B cell (primary cell): ENCODE data around the gene LDHAL6A. TPM values are rescaled to one million over a fixed set of nuclear protein-coding genes. Genes with fewer than 3 reads are reported as not detected.

ENCODE experiments used
- ATAC-seq: fragments of 200-7000 bp; cut with Tn5 transposase; one replicate; pipeline ENCODE4 v1.10.0; 2021; ENCODE audit warnings: low read depth, mild to moderate bottlenecking, moderate number of reproducible peaks, moderate library complexity
- CTCF ChIA-PET: fragments of 350-600 bp; sonication (Branson Sonifier 250); formaldehyde crosslinking; loops from one replicate; lab custom pipeline; 2021; ENCODE audit warnings: antibody characterized with exemption, inconsistent platforms; lab: Charles Lee
- POLR2A ChIA-PET: fragments of 350-600 bp; sonication (Branson Sonifier 250); formaldehyde crosslinking; loops from one replicate; lab custom pipeline; 2021; ENCODE audit warnings: antibody characterized with exemption; lab: Charles Lee
- DNase-seq: peaks from one replicate; pipeline ENCODE4 v3.0.0; 2013
- H2AFZ ChIP-seq: 2 replicates; pipeline ENCODE4 v1.6.1; 2012; ENCODE audit warnings: mild to moderate bottlenecking, low read depth, low read length; ENCODE audit not compliant: insufficient read depth, poor library complexity, severe bottlenecking
- H3K27ac ChIP-seq, 2 donors: 1 replicate in 1 of 2; 2 replicates in 1 of 2; pipeline ENCODE4 v1.5.1; 2012 to 2013; ENCODE audit warnings: low read length in 2 of 2, mild to moderate bottlenecking in 2 of 2, moderate library complexity in 1 of 2
- H3K27me3 ChIP-seq, 4 experiments: fragments of 200-600 bp in 1 of 4; sonication (generic) in 1 of 4; replicated peaks in 1 of 4; 1 replicate in 2 of 4; 2 replicates in 2 of 4; pipeline versions ENCODE4 v1.6.1 to v1.7.0; 2013 to 2016; ENCODE audit warnings: low read length in 3 of 4, mild to moderate bottlenecking in 2 of 4, mixed read lengths in 1 of 4, moderate library complexity in 1 of 4; ENCODE audit not compliant: insufficient read depth in 4 of 4, control insufficient read depth in 3 of 4; ENCODE audit errors: control extremely low read depth in 1 of 4
- H3K36me3 ChIP-seq, 2 experiments: replicated peaks in 1 of 2; 1 replicate in 1 of 2; 2 replicates in 1 of 2; pipeline versions ENCODE4 v1.6.1 to v1.7.1; 2013; ENCODE audit warnings: low read length in 1 of 2; ENCODE audit not compliant: insufficient read depth in 2 of 2, control insufficient read depth in 1 of 2; ENCODE audit errors: control extremely low read depth in 1 of 2, extremely low read depth in 1 of 2
- H3K4me1 ChIP-seq, 2 donors: fragments of 200-600 bp in 1 of 2; sonication (generic) in 1 of 2; 1 replicate in 1 of 2; 2 replicates in 1 of 2; pipeline versions ENCODE4 v1.5.1 to v1.6.1; 2013 to 2017; ENCODE audit warnings: low read length in 2 of 2; ENCODE audit not compliant: control insufficient read depth in 2 of 2, insufficient read depth in 2 of 2
- H3K4me2 ChIP-seq: replicated peaks from 2 replicates; pipeline ENCODE3; 2012; ENCODE audit warnings: mild to moderate bottlenecking, low read depth, low read length; ENCODE audit not compliant: poor library complexity, severe bottlenecking
- H3K4me3 ChIP-seq, 5 experiments: fragments of 200-600 bp in 1 of 5; sonication (generic) in 1 of 5; 1 replicate in 3 of 5; 2 replicates in 2 of 5; pipeline versions ENCODE4 v1.5.1 to v1.7.0; 2011 to 2016; ENCODE audit warnings: low read length in 4 of 5, mild to moderate bottlenecking in 4 of 5, low read depth in 2 of 5, control low read depth in 1 of 5, moderate library complexity in 1 of 5; ENCODE audit not compliant: insufficient read depth in 1 of 5; ENCODE audit errors: control extremely low read depth in 1 of 5, extremely low read depth in 1 of 5
- H3K79me2 ChIP-seq: fragments of 200-600 bp; sonication (generic); one replicate; pipeline ENCODE4 v1.6.0; 2016; ENCODE audit warnings: low read length; ENCODE audit not compliant: control insufficient read depth, insufficient read depth
- H3K9ac ChIP-seq: fragments of 200-600 bp; sonication (generic); 2 replicates; pipeline ENCODE4 v1.6.1; 2017; ENCODE audit warnings: mild to moderate bottlenecking, low read length, moderate library complexity
- H3K9me3 ChIP-seq, 3 donors: one replicate each; pipeline versions ENCODE4 v1.6.1 to v1.7.1; 2013; ENCODE audit warnings: low read length in 2 of 3; ENCODE audit not compliant: control insufficient read depth in 2 of 3, insufficient read depth in 1 of 3; ENCODE audit errors: control extremely low read depth in 1 of 3
- H4K20me1 ChIP-seq: 2 replicates; pipeline ENCODE4 v1.6.0; 2012; ENCODE audit warnings: mild to moderate bottlenecking, low read length; ENCODE audit not compliant: insufficient read depth, control insufficient read depth, poor library complexity, severe bottlenecking
- H3K27ac Mint-ChIP-seq: one replicate; pipeline ENCODE4 v1.8.0; 2021; ENCODE audit warnings: mixed read lengths
- H3K27me3 Mint-ChIP-seq: one replicate; pipeline ENCODE4 v1.8.0; 2021; ENCODE audit warnings: mixed read lengths
- H3K4me1 Mint-ChIP-seq: one replicate; pipeline ENCODE4 v1.8.0; 2021; ENCODE audit warnings: mixed read lengths
- H3K4me3 Mint-ChIP-seq: one replicate; pipeline ENCODE4 v1.8.0; 2021; ENCODE audit warnings: mixed read lengths
- H3K9me3 Mint-ChIP-seq: one replicate; pipeline ENCODE4 v1.8.0; 2022; ENCODE audit warnings: mixed read lengths; ENCODE audit not compliant: insufficient read depth
- CTCF ChIP-seq: fragments of 200-600 bp; IDR thresholded peaks from one replicate; pipeline ENCODE4 v1.8.0; 2022; ENCODE audit warnings: antibody characterized with exemption, mild to moderate bottlenecking
- EZH2 ChIP-seq: IDR thresholded peaks from 2 replicates; pipeline ENCODE4 v1.6.1; 2012; ENCODE audit warnings: borderline replicate concordance, low read depth, mild to moderate bottlenecking, moderate library complexity, low read length; ENCODE audit not compliant: insufficient read depth, poor library complexity, severe bottlenecking
- WGBS: methylation state at CpG from one replicate; pipeline ENCODE4 v1.1.5; 2013; ENCODE audit warnings: missing lambda C conversion rate; ENCODE audit not compliant: insufficient coverage; 5-methylcytosine and 5-hydroxymethylcytosine counted together
- intact Hi-C: fragments of 100-400 bp; cut with micrococcal nuclease; formaldehyde crosslinking; loops from one replicate; pipeline ENCODE4 v1.10.0; 2022
- polyA plus RNA-seq: library from polyadenylated mRNA; depleted of rRNA; stranded (reverse); fragments of >200 nt; gene quantifications from 2 replicates; pipeline ENCODE4 v1.2.3, GENCODE V29; 2012
- total RNA-seq, 2 donors: library from RNA; stranded (reverse); fragments of 120-200 nt in 1 of 2; gene quantifications; 1 replicate in 1 of 2; 2 replicates in 1 of 2; pipeline versions ENCODE4 v1.2.3 to v1.2.4, GENCODE V29; 2013 to 2022

Gene LDHAL6A
- total and polyA plus RNA-seq, 2 donors (not counting 1 experiment from before 2014, with no cell fraction given) = 0.12 to 0.27 TPM

GRCh38 chr11:18501629-18502028 lies 46.0 kb downstream of the LDHAL6A start:
- Histone ChIP-seq H3K79me2 (peaks cover 3% of the 10 kb centered on the region), H3K9ac (no peak overlapping the region), H3K9me3 (no peaks in the 10 kb centered on the region), H2AFZ (no peak overlapping the region), H3K4me3 (no peak overlapping the region), H3K27me3 (no peaks in the 10 kb centered on the region), H4K20me1 (no peaks in the 10 kb centered on the region), H3K36me3 (peaks cover 8 to 77% of the 10 kb centered on the region in 2 experiments), H3K4me1 (no peaks in the 10 kb centered on the region), H3K27ac (no peak overlapping the region), H3K4me2 (no peak overlapping the region)
- no peaks in the 10 kb centered on the region for H3K9me3 Mint-ChIP-seq
- no peaks in the 10 kb centered on the region for H3K27me3 Mint-ChIP-seq
- no peak for TF ChIP-seq EZH2
- no peak for TF ChIP-seq CTCF
- ChIA-PET CTCF (no interaction called here), POLR2A (no interaction called here)
- no peak overlapping the region for H3K27ac Mint-ChIP-seq
- ATAC-seq (no peak), DNase-seq (no peak)
- no peaks in the 10 kb centered on the region for H3K4me1 Mint-ChIP-seq
- no peak overlapping the region for H3K4me3 Mint-ChIP-seq
- intact Hi-C loops = no loop called here
- WGBS = no CpG with 5 or more reads among the region's 1 CpG

GRCh38 chr11:18502352-18502751 lies 46.7 kb downstream of the LDHAL6A start:
- Mint-ChIP-seq H3K27me3 (no peaks in the 10 kb centered on the region), H3K4me1 (no peaks in the 10 kb centered on the region), H3K9me3 (no peaks in the 10 kb centered on the region), H3K27ac (no peak overlapping the region), H3K4me3 (no peak overlapping the region)
- peaks cover 3% of the 10 kb centered on the region for H3K79me2 ChIP-seq
- no peaks in the 10 kb centered on the region for H3K9me3 ChIP-seq
- H3K27me3 ChIP-seq = no peaks in the 10 kb centered on the region
- ChIA-PET CTCF (no interaction called here), POLR2A (interaction anchor here (0.6 kb wide), 1 partner anchor 22 kb away, joined by 7 read pairs; no protein-coding TSS in a partner anchor)
- H3K27ac ChIP-seq = no peak overlapping the region
- no peak overlapping the region for H2AFZ ChIP-seq
- no peaks in the 10 kb centered on the region for H3K4me1 ChIP-seq
- intact Hi-C loops = no loop called here
- DNase-seq = no peak
- ATAC-seq = no peak
- H3K4me3 ChIP-seq = no peak overlapping the region
- H3K9ac ChIP-seq = no peak overlapping the region
- TF ChIP-seq EZH2 = no peak
- TF ChIP-seq CTCF = no peak
- peaks cover 8 to 79% of the 10 kb centered on the region in 2 experiments for H3K36me3 ChIP-seq
- H3K4me2 ChIP-seq = no peak overlapping the region
- no peaks in the 10 kb centered on the region for H4K20me1 ChIP-seq
